Measurements from ENCODE around the gene GLIS1.

The GLIS1 gene

GRCh38 chr1:53633073-53633704 is 105.8 kb downstream of the GLIS1 start:
- no peak for DNase-seq

DNA sequence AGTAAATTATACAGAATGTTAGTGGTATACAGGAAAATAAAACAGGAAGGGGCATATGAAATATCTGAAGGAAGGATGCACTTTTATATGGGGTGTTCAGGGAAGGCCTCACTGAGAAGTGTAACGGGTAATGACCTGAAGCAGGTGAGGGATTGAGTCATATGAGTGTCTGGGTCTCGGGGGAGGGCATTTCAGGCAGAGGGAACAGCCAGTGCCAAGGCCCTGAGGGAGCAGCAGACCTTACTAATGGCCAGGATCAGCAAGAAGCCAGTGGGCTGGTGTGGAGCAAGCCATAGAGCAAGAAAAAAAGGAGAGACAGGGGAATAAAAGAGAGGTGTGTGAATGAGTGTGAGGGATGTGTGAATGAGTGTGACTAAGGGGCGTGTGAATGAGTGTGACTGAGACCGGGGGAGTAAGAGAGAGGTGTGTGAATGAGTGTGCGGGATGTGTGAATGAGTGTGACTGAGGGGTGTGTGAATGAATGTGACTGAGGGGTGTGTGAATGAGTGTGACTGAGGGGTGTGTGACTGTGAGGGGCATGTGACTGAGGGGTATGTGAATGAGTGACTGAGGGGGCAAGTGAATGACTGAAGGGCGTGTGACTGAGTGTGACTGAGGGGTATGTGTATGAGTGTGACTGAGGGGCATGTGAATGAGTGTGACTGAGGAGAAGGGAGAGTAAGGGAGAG is 107.2 kb downstream of the GLIS1 start:
- no peak for DNase-seq

- DNase-seq = no peak
Observed at GRCh38 chr1:53629101-53629691, 109.8 kb downstream of the GLIS1 start.

DNA sequence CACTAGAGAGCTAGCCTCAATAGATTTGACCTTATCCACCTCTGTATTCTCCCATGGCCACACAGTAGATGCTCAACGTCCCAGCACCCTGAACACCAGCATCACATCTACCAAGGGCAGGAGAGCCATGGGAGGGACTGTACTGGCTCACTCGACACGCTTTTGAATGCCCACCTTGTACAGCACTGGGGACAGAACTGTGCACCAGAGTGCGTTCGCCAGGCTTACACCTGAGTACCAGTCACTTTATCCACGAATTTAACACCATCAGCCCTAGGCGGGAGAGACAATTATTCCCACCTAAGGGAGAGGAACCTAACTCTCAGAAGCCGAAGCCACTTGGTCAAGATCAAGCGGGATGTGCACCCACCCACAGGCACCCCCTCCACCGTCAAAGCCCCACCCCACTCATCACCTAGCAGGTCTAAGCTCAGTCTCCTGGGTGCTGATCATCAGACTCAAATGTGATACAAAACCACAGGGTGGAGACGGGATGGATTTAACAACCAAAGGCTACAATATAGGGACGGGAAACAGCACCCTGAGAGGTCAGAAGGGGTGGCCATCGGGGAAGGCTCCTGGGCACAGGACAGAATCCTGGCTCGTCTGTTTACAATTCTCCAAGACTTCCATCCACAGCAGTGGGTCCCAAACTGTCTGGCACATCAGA is 110.5 kb downstream of the GLIS1 start:
- no peak for DNase-seq

GRCh38 chr1:53627666-53628065 is 111.3 kb downstream of the GLIS1 start:
- no peak for DNase-seq

DNA sequence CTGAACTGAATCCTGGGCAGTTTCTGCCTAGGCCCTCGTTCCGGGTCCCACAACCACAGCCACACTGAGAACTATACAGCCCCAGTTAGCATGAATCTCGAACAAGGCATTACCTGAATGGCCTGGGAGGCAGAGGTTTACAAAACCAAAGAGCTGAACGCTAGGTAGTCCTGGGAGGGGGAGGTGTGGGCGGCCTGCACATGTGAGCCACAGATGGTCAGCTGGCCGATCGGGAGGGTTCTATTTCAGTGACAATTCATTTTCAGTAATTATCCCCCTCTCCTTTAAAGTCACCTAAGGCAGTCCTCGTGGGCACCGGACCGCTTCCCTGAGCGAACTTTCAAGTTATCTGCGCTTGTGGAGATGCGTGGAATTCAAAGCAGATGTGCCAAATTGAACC is 111.9 kb downstream of the GLIS1 start:
- no peak for DNase-seq

GRCh38 chr1:53626616-53627015 is 112.3 kb downstream of the GLIS1 start:
- DNase-seq = no peak

- no peak for DNase-seq
Observed at GRCh38 chr1:53625766-53626520, 113.0 kb downstream of the GLIS1 start.

GRCh38 chr1:53625049-53625448 is 113.9 kb downstream of the GLIS1 start:
- DNase-seq = no peak

GRCh38 chr1:53622531-53622930 is 116.4 kb downstream of the GLIS1 start:
- DNase-seq = no peak

GRCh38 chr1:53621144-53621543 is 117.8 kb downstream of the GLIS1 start:
- DNase-seq = no peak

GRCh38 chr1:53620061-53620855 is 118.7 kb downstream of the GLIS1 start:
- no peak for DNase-seq

DNA sequence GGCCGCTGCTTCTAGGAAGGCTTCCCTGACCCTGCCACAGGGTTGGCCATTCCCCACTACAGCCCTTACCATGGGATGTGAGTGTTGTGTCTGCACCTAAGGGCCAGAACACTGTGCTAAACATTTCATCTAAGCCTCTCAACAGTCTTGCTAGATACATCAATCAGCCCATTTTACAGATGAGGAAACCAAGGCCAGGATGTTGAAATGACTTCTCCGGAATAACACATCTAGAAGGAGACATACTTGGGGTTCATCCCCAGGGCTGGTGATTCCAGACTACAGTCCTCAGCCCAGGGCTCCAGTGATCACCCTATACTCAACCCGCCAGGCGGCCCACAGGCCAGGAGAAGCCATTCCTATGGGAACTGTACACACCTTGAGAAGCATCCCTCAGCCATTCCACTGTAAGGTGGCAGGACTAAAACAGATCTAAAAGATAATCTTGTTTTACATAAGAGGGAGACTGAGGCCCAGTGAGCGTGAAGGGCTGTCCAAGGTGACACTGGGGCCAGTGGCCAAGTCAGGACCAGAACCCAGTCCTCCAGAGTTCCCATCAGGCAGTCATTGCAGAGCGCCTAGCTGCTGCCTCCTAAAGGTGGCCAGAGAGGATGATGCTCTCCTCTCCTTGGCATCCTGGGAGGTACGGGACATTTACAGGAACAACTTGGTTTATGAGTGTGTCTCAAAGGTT is 119.5 kb downstream of the GLIS1 start:
- DNase-seq = no peak

DNA sequence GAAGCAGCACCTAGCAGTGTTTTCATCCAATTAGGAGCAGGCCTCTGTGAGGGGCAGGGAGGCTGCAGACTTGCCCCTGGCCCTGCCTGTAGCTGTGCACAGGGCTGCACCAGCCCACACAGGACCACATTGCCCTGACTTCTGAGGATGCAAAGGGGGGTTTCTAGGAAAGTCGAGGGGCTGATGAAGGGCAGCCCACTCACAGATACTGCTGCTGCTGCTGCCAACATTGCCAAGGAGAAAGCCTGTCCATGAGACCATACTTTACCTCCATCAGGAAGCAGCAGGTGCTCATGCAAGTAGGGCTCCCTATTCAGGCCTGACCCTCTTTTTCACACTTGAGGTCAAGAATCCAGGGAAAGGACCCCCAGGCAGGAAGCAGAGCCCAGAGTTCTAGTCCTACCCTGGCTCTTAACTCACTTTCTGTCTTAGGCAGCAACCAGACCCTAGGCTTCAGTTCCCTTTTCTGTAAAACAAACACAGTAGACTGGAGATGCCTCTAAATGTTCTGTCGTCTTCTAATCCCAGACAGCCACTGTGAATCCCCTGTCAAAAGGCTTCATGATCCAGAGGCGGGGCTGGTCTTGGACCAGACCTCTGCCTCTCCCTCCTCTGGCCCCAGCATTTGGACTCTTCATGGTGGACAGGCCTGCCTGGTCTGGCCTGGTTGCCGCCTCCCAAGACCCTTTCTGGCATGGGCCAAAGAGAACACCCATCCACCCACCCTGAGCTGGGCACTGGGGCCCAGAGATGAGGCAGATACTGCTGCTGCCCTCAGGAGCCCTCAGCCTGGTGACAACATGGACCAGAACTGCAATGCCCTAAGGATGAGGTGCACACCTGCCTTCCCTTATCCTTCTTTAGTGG is 120.2 kb downstream of the GLIS1 start:
- DNase-seq = no peak

DNA sequence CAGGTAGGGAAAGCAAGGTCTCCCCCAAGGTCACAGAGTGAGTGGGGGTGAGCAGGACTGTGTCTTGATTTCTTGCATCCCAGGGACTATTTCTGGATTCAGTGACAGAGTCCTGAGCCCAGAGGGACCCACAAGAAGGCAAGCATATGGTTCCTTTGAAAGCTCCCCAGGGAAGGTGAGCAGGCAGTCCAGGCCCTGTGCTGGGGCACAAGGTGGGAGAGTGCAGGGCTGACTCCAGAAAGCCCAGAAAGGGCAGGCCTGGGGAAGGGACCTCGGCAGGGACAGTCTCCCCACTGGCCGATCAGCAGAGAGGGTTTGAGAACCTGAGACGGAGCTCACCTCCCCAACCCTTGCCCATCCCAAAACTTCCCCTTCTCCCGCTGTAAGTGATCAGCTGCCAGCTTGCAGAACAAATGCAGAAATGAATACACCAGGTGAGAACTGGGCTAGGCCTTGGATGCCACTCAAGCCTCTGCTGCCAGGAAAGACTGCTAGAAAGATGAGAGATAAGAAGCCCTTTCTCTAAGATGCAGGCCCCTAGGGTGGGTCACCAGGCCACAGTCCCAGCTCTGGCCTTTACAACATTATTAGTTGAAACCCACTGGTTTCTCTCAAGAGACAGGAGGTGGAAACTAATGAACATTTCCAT is 121.0 kb downstream of the GLIS1 start:
- DNase-seq = no peak

GRCh38 chr1:53617382-53617781 is 121.6 kb downstream of the GLIS1 start:
- peak in 1 of 4 experiments; percentile 10 for DNase-seq

GRCh38 chr1:53616927-53617326 is 122.0 kb downstream of the GLIS1 start:
- DNase-seq = no peak

DNA sequence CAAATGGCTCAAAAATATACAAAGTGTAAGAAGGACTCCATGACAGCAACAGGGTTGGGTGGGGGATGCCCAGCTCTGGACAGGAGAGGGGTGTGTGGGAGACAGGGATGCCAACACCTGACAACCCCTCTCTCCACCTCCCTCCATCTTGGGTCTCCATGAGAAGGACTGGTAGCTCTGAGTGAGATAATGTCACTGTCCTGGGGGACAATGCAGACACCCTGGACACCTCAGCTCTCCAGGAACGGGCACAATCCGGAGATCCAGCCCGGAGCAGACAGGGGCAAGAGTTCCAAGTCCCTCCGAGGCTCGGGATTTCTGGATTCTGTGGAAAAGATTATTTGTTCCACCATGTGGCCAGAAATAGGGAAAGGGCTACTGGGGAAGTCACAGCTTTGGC is 122.5 kb downstream of the GLIS1 start:
- no peak for DNase-seq

- no peak for DNase-seq
Observed at GRCh38 chr1:53615101-53615500, 123.9 kb downstream of the GLIS1 start.
